CD4-positive, alpha-beta memory T cell (primary cell): ENCODE measurements around the gene IPO4. TPM values are rescaled to one million over a fixed set of nuclear protein-coding genes. Genes with fewer than 3 reads are reported as not detected.

Experiments
- CTCF ChIA-PET: fragments of 350-600 bp; sonication (Branson Sonifier 250); formaldehyde crosslinking; loops from one replicate; lab custom pipeline; 2021; ENCODE audit warnings: inconsistent platforms; ENCODE audit not compliant: partially characterized antibody; lab: Charles Lee
- POLR2A ChIA-PET: fragments of 350-600 bp; sonication (Branson Sonifier 250); formaldehyde crosslinking; loops from one replicate; lab custom pipeline; 2021; ENCODE audit not compliant: partially characterized antibody; lab: Charles Lee
- DNase-seq, 5 donors: peaks; one replicate each; pipeline versions ENCODE4 v3.0.0 to v3.0.0-alpha.2; 2020 to 2022; ENCODE audit warnings: mixed read lengths in 1 of 5
- H3K27ac ChIP-seq: one replicate; pipeline ENCODE4 v1.7.0; 2013; ENCODE audit warnings: low read depth, low read length
- H3K27me3 ChIP-seq: 2 replicates; pipeline ENCODE4 v1.7.0; 2013; ENCODE audit warnings: mild to moderate bottlenecking, low read length, moderate library complexity; ENCODE audit not compliant: insufficient read depth
- H3K36me3 ChIP-seq: 2 replicates; pipeline ENCODE4 v1.7.0; 2013; ENCODE audit warnings: mild to moderate bottlenecking, low read length, moderate library complexity; ENCODE audit not compliant: insufficient read depth
- H3K4me1 ChIP-seq: 2 replicates; pipeline ENCODE4 v1.7.0; 2013; ENCODE audit warnings: mild to moderate bottlenecking, low read length, moderate library complexity; ENCODE audit not compliant: insufficient read depth
- H3K4me3 ChIP-seq, 2 donors: one replicate each; pipeline ENCODE4 v1.7.0; 2013; ENCODE audit warnings: low read length in 2 of 2, mild to moderate bottlenecking in 1 of 2
- H3K9me3 ChIP-seq, 2 donors: one replicate each; pipeline ENCODE4 v1.7.0; 2013; ENCODE audit warnings: low read length in 2 of 2, control low read depth in 1 of 2; ENCODE audit not compliant: control insufficient read depth in 1 of 2
- H3K27ac Mint-ChIP-seq, 7 donors: one replicate each; pipeline ENCODE4 v1.8.0; 2020 to 2021; ENCODE audit warnings: mixed read lengths in 7 of 7, mild to moderate bottlenecking in 6 of 7, inconsistent platforms in 3 of 7, moderate library complexity in 3 of 7
- H3K27me3 Mint-ChIP-seq, 2 donors: one replicate each; pipeline ENCODE4 v1.8.0; 2020 to 2021; ENCODE audit warnings: mixed read lengths in 2 of 2
- H3K36me3 Mint-ChIP-seq, 2 donors: one replicate each; pipeline ENCODE4 v1.8.0; 2020 to 2021; ENCODE audit warnings: mixed read lengths in 2 of 2, inconsistent platforms in 1 of 2, mild to moderate bottlenecking in 1 of 2
- H3K4me1 Mint-ChIP-seq, 4 donors: one replicate each; pipeline ENCODE4 v1.8.0; 2020 to 2021; ENCODE audit warnings: mixed read lengths in 4 of 4, mild to moderate bottlenecking in 1 of 4
- H3K4me3 Mint-ChIP-seq, 8 donors: one replicate each; pipeline ENCODE4 v1.8.0; 2020 to 2021; ENCODE audit warnings: mixed read lengths in 8 of 8, mild to moderate bottlenecking in 7 of 8, moderate library complexity in 6 of 8, inconsistent platforms in 3 of 8
- H3K9me3 Mint-ChIP-seq, 8 donors: one replicate each; pipeline ENCODE4 v1.8.0; 2020 to 2021; ENCODE audit warnings: mixed read lengths in 8 of 8, mild to moderate bottlenecking in 5 of 8, inconsistent platforms in 3 of 8, moderate library complexity in 1 of 8
- intact Hi-C: fragments of 100-400 bp; cut with micrococcal nuclease; formaldehyde crosslinking; loops from one replicate; pipeline ENCODE4 v1.15.1; 2023
- polyA plus RNA-seq, 2 donors: library from polyadenylated mRNA; unstranded; fragments of 300-500 nt; fragmentation: Illumina TruSeq; gene quantifications; one replicate each; pipeline ENCODE4 v1.2.3, GENCODE V29; 2021
- total RNA-seq, 2 experiments: library from RNA; stranded (reverse); gene quantifications; one replicate each; pipeline ENCODE4 v1.2.3, GENCODE V29; 2021

IPO4 gene
- total and polyA plus RNA-seq, 4 experiments from 2014 or later, result 19.8 to 30.2 (median 21.3) TPM

GRCh38 chr14:24146453-24146977 lies 42.1 kb downstream of the IPO4 start, which contains the start of gene PSME2:
PSME2 (minus strand) TSS chr14:24146610; CDS start chr14:24146581, 29 bp downstream.
- peak within 1 kb of the TSS; percentile 92 for H3K27ac ChIP-seq
- H3K4me1 ChIP-seq, result peaks cover 67% of the 10 kb centered on the region
- Mint-ChIP-seq H3K9me3 (no peaks in the 10 kb centered on the region), H3K36me3 (peaks cover 27 to 65% of the 10 kb centered on the region in 2 donors), H3K4me1 (peaks cover 35 to 87% (median 56%) of the 10 kb centered on the region in 4 donors), H3K27ac (peak within 1 kb of the TSS; percentile 95 to 99 (median 98)), H3K4me3 (peak within 1 kb of the TSS; percentile 97 to 100 (median 98)), H3K27me3 (no peaks in the 10 kb centered on the region)
- no peaks in the 10 kb centered on the region for H3K27me3 ChIP-seq
- intact Hi-C loops, result loop anchor here (2.0 to 10.0 kb wide), 4 partner anchors 52 to 678 kb away; partner anchors contain the start of genes CHMP4A, NGDN, PCK2 and TINF2
- H3K4me3 ChIP-seq, result peak within 1 kb of the TSS; percentile 85 to 99
- peaks cover 53% of the 10 kb centered on the region for H3K36me3 ChIP-seq
- POLR2A ChIA-PET, result interaction anchor here (0.6 to 9.5 kb wide), 32 partner anchors 9 to 1276 kb away, joined by 3 to 162 read pairs (median 5); partner anchors contain the start of genes ACIN1, C14orf119, CARMIL3 and CBLN3
- CTCF ChIA-PET, result interaction anchor here (1.3 to 8.5 kb wide), 12 partner anchors 9 to 285 kb away, joined by 3 to 110 read pairs (median 6); partner anchors contain the start of genes CIDEB, DCAF11, IRF9 and MDP1
- H3K9me3 ChIP-seq, result no peaks in the 10 kb centered on the region
- peak; percentile 81 to 92 (median 84) for DNase-seq

- H3K36me3 Mint-ChIP-seq, result peaks cover 24 to 65% of the 10 kb centered on the region in 2 donors
- ChIA-PET POLR2A (interaction anchor here (0.6 to 9.5 kb wide), 27 partner anchors 9 to 1051 kb away, joined by 3 to 162 read pairs (median 10); partner anchors contain the start of genes ACIN1, C14orf119, CBLN3 and CHMP4A), CTCF (interaction anchor here (1.0 to 8.5 kb wide), 13 partner anchors 9 to 285 kb away, joined by 3 to 110 read pairs (median 5); partner anchors contain the start of genes CIDEB, DCAF11, IRF9 and MDP1)
- intact Hi-C loops, result loop anchor here (2.0 to 10.0 kb wide), 4 partner anchors 51 to 677 kb away; partner anchors contain the start of genes CHMP4A, NGDN, PCK2 and TINF2
- peak overlapping the region; percentile 95 to 99 (median 98) for H3K27ac Mint-ChIP-seq
- H3K27me3 ChIP-seq, result no peaks in the 10 kb centered on the region
- no peaks in the 10 kb centered on the region for H3K9me3 Mint-ChIP-seq
- peaks cover 35 to 91% (median 55%) of the 10 kb centered on the region in 4 donors for H3K4me1 Mint-ChIP-seq
- H3K36me3 ChIP-seq, result peaks cover 47% of the 10 kb centered on the region
- H3K9me3 ChIP-seq, result no peaks in the 10 kb centered on the region
- H3K4me3 ChIP-seq, result peak overlapping the region; percentile 85 to 99
- no peaks in the 10 kb centered on the region for H3K27me3 Mint-ChIP-seq
- H3K27ac ChIP-seq, result peak overlapping the region; percentile 92
- peaks cover 67% of the 10 kb centered on the region for H3K4me1 ChIP-seq
- peak overlapping the region; percentile 97 to 100 (median 98) for H3K4me3 Mint-ChIP-seq
- no peak for DNase-seq
These were observed 42.7 kb downstream of the IPO4 start for GRCh38 chr14:24145690-24146452.

GRCh38 chr14:24145219-24145618 lies 43.4 kb downstream of the IPO4 start:
- Mint-ChIP-seq H3K9me3 (no peaks in the 10 kb centered on the region), H3K4me1 (peaks cover 35 to 91% (median 54%) of the 10 kb centered on the region in 4 donors), H3K27me3 (no peaks in the 10 kb centered on the region), H3K36me3 (peaks cover 18 to 62% of the 10 kb centered on the region in 2 donors), H3K4me3 (peak overlapping the region; percentile 12 to 100 (median 98)), H3K27ac (peak overlapping the region in 6 of 7 donors; percentile 17 to 99 (median 98))
- H3K4me1 ChIP-seq, result peaks cover 64% of the 10 kb centered on the region
- no peaks in the 10 kb centered on the region for H3K27me3 ChIP-seq
- peaks cover 40% of the 10 kb centered on the region for H3K36me3 ChIP-seq
- peak overlapping the region; percentile 85 to 99 for H3K4me3 ChIP-seq
- ChIA-PET POLR2A (interaction anchor here (0.6 to 9.5 kb wide), 12 partner anchors 8 to 285 kb away, joined by 3 to 162 read pairs (median 24); partner anchors contain the start of genes CBLN3, CHMP4A, DCAF11 and IPO4), CTCF (interaction anchor here (1.0 to 8.5 kb wide), 6 partner anchors 8 to 163 kb away, joined by 3 to 110 read pairs (median 16); partner anchors contain the start of genes CIDEB, IRF9, PSME1 and TINF2)
- peak overlapping the region; percentile 92 for H3K27ac ChIP-seq
- no peaks in the 10 kb centered on the region for H3K9me3 ChIP-seq
- intact Hi-C loops, result loop anchor here (10.0 kb wide), 1 partner anchor 50 kb away; the partner anchor contains the start of gene PCK2
- no peak for DNase-seq

GRCh38 chr14:24144451-24144850 lies 44.2 kb downstream of the IPO4 start:
- POLR2A ChIA-PET, result interaction anchor here (0.7 to 9.5 kb wide), 7 partner anchors 7 to 286 kb away, joined by 3 to 162 read pairs (median 5); partner anchors contain the start of genes DCAF11, IRF9, MDP1 and NRL
- no peak overlapping the region for H3K4me3 ChIP-seq
- intact Hi-C loops, result loop anchor here (10.0 kb wide), 1 partner anchor 50 kb away; the partner anchor contains the start of gene PCK2

GRCh38 chr14:24143511-24143910 lies 45.1 kb downstream of the IPO4 start:
- CTCF ChIA-PET, result interaction anchor here (0.8 to 5.7 kb wide), 2 partner anchors 18 to 34 kb away, joined by 4 to 36 read pairs; partner anchors contain the start of gene IRF9
- Histone ChIP-seq H3K27ac (no peak overlapping the region), H3K4me1 (peaks cover 61% of the 10 kb centered on the region), H3K4me3 (no peak overlapping the region), H3K27me3 (no peaks in the 10 kb centered on the region), H3K36me3 (peaks cover 35% of the 10 kb centered on the region), H3K9me3 (no peaks in the 10 kb centered on the region)
- no peaks in the 10 kb centered on the region for H3K27me3 Mint-ChIP-seq
- peak overlapping the region in 5 of 7 donors; percentile 37 to 94 (median 72) for H3K27ac Mint-ChIP-seq
- intact Hi-C loops, result loop anchor here (10.0 kb wide), 1 partner anchor 49 kb away; the partner anchor contains the start of gene PCK2
- H3K9me3 Mint-ChIP-seq, result no peaks in the 10 kb centered on the region
- POLR2A ChIA-PET, result interaction anchor here (1.0 to 9.5 kb wide), 7 partner anchors 6 to 287 kb away, joined by 3 to 162 read pairs (median 5); partner anchors contain the start of genes IRF9, MDP1, PSME1 and TM9SF1
- peaks cover 34 to 94% (median 54%) of the 10 kb centered on the region in 4 donors for H3K4me1 Mint-ChIP-seq
- H3K4me3 Mint-ChIP-seq, result peak overlapping the region in 5 of 8 donors; percentile 28 to 48 (median 32)
- DNase-seq, result no peak
- H3K36me3 Mint-ChIP-seq, result peaks cover 22 to 67% of the 10 kb centered on the region in 2 donors

More at GRCh38 chr14:24144451-24144850, 44.2 kb downstream of the IPO4 start:
- Mint-ChIP-seq H3K4me1 (peaks cover 37 to 94% (median 54%) of the 10 kb centered on the region in 4 donors), H3K4me3 (peak overlapping the region in 7 of 8 donors; percentile 6 to 63 (median 33)), H3K27me3 (no peaks in the 10 kb centered on the region), H3K9me3 (no peaks in the 10 kb centered on the region), H3K27ac (peak overlapping the region in 5 of 7 donors; percentile 51 to 98 (median 73)), H3K36me3 (peaks cover 19 to 61% of the 10 kb centered on the region in 2 donors)
- Histone ChIP-seq H3K27ac (peak overlapping the region; percentile 92), H3K4me1 (peaks cover 61% of the 10 kb centered on the region), H3K36me3 (peaks cover 35% of the 10 kb centered on the region), H3K27me3 (no peaks in the 10 kb centered on the region), H3K9me3 (no peaks in the 10 kb centered on the region)
- no peak for DNase-seq
- CTCF ChIA-PET, result interaction anchor here (1.1 to 8.5 kb wide), 3 partner anchors 16 to 87 kb away, joined by 3 to 110 read pairs (median 36); partner anchors contain the start of gene IRF9
